Measurements from ENCODE around the gene TENM3. TPM values are rescaled to one million over a fixed set of nuclear protein-coding genes. Genes with fewer than 3 reads are reported as not detected.

Gene TENM3
- total RNA-seq, 4 donors from 2014 or later = 3.4 to 9.8 (median 6.9) TPM

- no peak for DNase-seq
- WGBS, 2 donors (ENCODE audit: low coverage in 1 of 2) = 70 to 71% methylated on average over 7 to 8 of the region's 8 CpGs
- H3K9me3 ChIP-seq = no peaks in the 10 kb centered on the region
- H3K36me3 ChIP-seq = no peaks in the 10 kb centered on the region
- intact Hi-C loops (cut with DNase I; ENCODE audit: low total_unique reads) (loop anchor here (1.0 kb wide), 1 partner anchor 34 kb away; no protein-coding TSS in a partner anchor), in situ Hi-C loops (cut with MboI; ENCODE audit: low pct_ligation_motif_present in 1 of 4, low pct_unique_long_range_greater_than_20kb in 1 of 4, low sequenced_read_pairs in 3 of 4) (no loop called here)
- H3K4me3 ChIP-seq = no peak overlapping the region
- no peaks in the 10 kb centered on the region for H3K27me3 ChIP-seq
- TF ChIP-seq CTCF (IDR thresholded peaks at IDR 0.05) = no peak
- TF ChIP-seq POLR2AphosphoS5 (IDR thresholded peaks at IDR 0.05) = no peak
- no peak for TF ChIP-seq POLR2A (IDR thresholded peaks at IDR 0.05)
- TF ChIP-seq EP300 (IDR thresholded peaks at IDR 0.05; ENCODE audit: low read depth) = no peak
- peaks cover 0 to 4% (median 0%) of the 10 kb centered on the region in 4 donors for H3K4me1 ChIP-seq
- H3K27ac ChIP-seq = no peak overlapping the region
Observed at GRCh38 chr4:182203872-182204411, 39.3 kb upstream of the TENM3 start.

- Histone ChIP-seq H3K9me3 (no peaks in the 10 kb centered on the region), H3K27ac (no peak overlapping the region), H3K4me1 (peaks cover 0 to 4% (median 0%) of the 10 kb centered on the region in 4 donors), H3K4me3 (no peak overlapping the region), H3K36me3 (no peaks in the 10 kb centered on the region), H3K27me3 (no peaks in the 10 kb centered on the region)
- DNase-seq = no peak
- intact Hi-C loops (cut with DNase I; ENCODE audit: low total_unique reads) = no loop called here
- 87 to 89% methylated on average over 6 to 9 of the region's 9 CpGs for WGBS, 2 donors (ENCODE audit: low coverage in 1 of 2)
- TF ChIP-seq CTCF (IDR thresholded peaks at IDR 0.05) (no peak), POLR2A (IDR thresholded peaks at IDR 0.05) (no peak), POLR2AphosphoS5 (IDR thresholded peaks at IDR 0.05) (no peak), EP300 (IDR thresholded peaks at IDR 0.05; ENCODE audit: low read depth) (no peak)
- in situ Hi-C loops (cut with MboI; ENCODE audit: low pct_ligation_motif_present in 1 of 4, low pct_unique_long_range_greater_than_20kb in 1 of 4, low sequenced_read_pairs in 3 of 4) = no loop called here
Observed at GRCh38 chr4:182205306-182205705, 37.9 kb upstream of the TENM3 start.

- H3K9me3 ChIP-seq = no peaks in the 10 kb centered on the region
- 79 to 80% methylated on average over 4 to 5 of the region's 5 CpGs for WGBS, 2 donors (ENCODE audit: low coverage in 1 of 2)
- no peak for DNase-seq
- H3K36me3 ChIP-seq = no peaks in the 10 kb centered on the region
- intact Hi-C loops (cut with DNase I; ENCODE audit: low total_unique reads) = no loop called here
- TF ChIP-seq POLR2AphosphoS5 (IDR thresholded peaks at IDR 0.05) (no peak), EP300 (IDR thresholded peaks at IDR 0.05; ENCODE audit: low read depth) (no peak), POLR2A (IDR thresholded peaks at IDR 0.05) (no peak), CTCF (IDR thresholded peaks at IDR 0.05) (no peak)
- H3K27me3 ChIP-seq = no peaks in the 10 kb centered on the region
- no peak overlapping the region for H3K27ac ChIP-seq
- in situ Hi-C loops (cut with MboI; ENCODE audit: low pct_ligation_motif_present in 1 of 4, low pct_unique_long_range_greater_than_20kb in 1 of 4, low sequenced_read_pairs in 3 of 4) = no loop called here
- no peak overlapping the region for H3K4me3 ChIP-seq
- H3K4me1 ChIP-seq = peaks cover 0 to 4% (median 0%) of the 10 kb centered on the region in 4 donors
Observed at GRCh38 chr4:182206266-182206665, 36.9 kb upstream of the TENM3 start.

GRCh38 chr4:182206916-182207315 lies 36.3 kb upstream of the TENM3 start:
- no peak for DNase-seq
- in situ Hi-C loops (cut with MboI; ENCODE audit: low pct_ligation_motif_present in 1 of 4, low pct_unique_long_range_greater_than_20kb in 1 of 4, low sequenced_read_pairs in 3 of 4) = no loop called here
- WGBS, 2 donors (ENCODE audit: low coverage in 1 of 2) = 45 to 61% methylated on average over 2 to 4 of the region's 4 CpGs

More at GRCh38 chr4:182206916-182207315, 36.3 kb upstream of the TENM3 start:
- Histone ChIP-seq H3K36me3 (no peaks in the 10 kb centered on the region), H3K27me3 (no peaks in the 10 kb centered on the region), H3K4me3 (no peak overlapping the region), H3K9me3 (no peaks in the 10 kb centered on the region), H3K4me1 (peaks cover 0 to 4% (median 0%) of the 10 kb centered on the region in 4 donors), H3K27ac (no peak overlapping the region)
- TF ChIP-seq EP300 (IDR thresholded peaks at IDR 0.05; ENCODE audit: low read depth) (no peak), CTCF (IDR thresholded peaks at IDR 0.05) (no peak), POLR2AphosphoS5 (IDR thresholded peaks at IDR 0.05) (no peak), POLR2A (IDR thresholded peaks at IDR 0.05) (no peak)
- intact Hi-C loops (cut with DNase I; ENCODE audit: low total_unique reads) = no loop called here
